Choroid plexus epithelial cell (primary cell): ENCODE results near the gene YRDC.

Source experiments
- DNase-seq: peaks from one replicate; pipeline ENCODE4 v3.0.0-alpha.2; 2010; ENCODE audit warnings: low read depth
- H3K4me3 ChIP-seq: 2 replicates; pipeline ENCODE4 v1.5.1; 2011; ENCODE audit warnings: low read depth, mild to moderate bottlenecking, control low read depth, low read length, moderate library complexity
- TF ChIP-seq, protein P1 (sequence below): conservative IDR thresholded peaks from 2 replicates; pipeline ENCODE4 v1.5.1; 2011; ENCODE audit warnings: low read depth, mild to moderate bottlenecking, control low read depth, inconsistent platforms, low read length, moderate library complexity

Gene YRDC

DNA sequence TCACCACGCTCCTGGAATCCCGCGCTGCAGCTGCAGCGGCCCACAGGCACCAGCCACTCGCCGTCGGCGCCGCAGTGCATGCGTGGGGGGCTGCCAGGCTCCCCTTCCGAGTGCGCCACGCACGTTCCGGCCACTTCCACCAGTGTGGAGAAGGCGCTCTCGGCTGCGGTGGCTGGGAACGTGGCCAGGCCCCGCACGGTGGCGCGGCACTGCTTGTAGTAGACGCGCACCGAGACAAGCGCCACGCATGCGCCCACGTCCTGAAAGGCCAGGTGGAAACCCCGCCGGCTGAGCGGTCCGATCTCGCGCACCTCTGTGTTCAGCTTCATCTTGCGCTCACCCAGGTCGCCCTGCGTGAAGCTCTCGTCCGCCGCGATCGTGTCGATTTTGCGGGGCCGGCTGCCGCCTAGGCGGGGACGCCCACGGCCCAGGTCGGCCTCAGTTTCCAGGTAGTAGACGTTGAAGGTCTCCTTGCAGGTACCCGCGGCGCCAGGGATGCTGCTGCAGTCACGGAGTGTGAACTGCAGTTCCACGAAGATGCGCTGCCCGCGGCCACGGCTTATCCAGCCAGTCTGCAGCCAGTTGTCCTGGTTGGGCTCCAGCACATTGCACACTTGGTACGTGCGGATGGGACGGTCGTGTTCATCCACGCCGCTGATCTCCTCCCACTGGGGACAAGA, 46.5 kb downstream of the YRDC start:
- TF ChIP-seq, protein P1, sequence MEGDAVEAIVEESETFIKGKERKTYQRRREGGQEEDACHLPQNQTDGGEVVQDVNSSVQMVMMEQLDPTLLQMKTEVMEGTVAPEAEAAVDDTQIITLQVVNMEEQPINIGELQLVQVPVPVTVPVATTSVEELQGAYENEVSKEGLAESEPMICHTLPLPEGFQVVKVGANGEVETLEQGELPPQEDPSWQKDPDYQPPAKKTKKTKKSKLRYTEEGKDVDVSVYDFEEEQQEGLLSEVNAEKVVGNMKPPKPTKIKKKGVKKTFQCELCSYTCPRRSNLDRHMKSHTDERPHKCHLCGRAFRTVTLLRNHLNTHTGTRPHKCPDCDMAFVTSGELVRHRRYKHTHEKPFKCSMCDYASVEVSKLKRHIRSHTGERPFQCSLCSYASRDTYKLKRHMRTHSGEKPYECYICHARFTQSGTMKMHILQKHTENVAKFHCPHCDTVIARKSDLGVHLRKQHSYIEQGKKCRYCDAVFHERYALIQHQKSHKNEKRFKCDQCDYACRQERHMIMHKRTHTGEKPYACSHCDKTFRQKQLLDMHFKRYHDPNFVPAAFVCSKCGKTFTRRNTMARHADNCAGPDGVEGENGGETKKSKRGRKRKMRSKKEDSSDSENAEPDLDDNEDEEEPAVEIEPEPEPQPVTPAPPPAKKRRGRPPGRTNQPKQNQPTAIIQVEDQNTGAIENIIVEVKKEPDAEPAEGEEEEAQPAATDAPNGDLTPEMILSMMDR: no peak
- DNase-seq: no peak
- H3K4me3 ChIP-seq: no peak overlapping the region

DNA sequence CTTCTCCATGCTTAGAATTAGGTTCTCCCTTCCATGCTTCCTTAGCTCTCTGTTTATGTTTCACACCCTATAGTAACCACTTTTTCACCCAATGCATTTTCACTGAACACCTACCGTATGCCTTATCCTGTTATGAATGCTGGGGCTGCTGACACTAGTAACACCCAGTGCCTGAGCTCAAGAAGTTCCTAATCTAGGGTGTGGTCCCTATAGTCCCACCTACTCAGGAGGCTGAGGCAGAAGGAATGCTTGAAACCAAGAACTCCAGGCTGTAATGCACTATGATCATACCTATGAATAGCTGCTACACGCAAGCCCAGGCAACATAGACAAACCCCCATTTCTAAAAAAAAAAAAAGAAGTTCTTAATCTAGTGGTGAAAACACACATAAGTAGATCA, 48.6 kb downstream of the YRDC start:
- TF ChIP-seq, protein P1: no peak
- DNase-seq: no peak
- H3K4me3 ChIP-seq: no peak overlapping the region

DNA sequence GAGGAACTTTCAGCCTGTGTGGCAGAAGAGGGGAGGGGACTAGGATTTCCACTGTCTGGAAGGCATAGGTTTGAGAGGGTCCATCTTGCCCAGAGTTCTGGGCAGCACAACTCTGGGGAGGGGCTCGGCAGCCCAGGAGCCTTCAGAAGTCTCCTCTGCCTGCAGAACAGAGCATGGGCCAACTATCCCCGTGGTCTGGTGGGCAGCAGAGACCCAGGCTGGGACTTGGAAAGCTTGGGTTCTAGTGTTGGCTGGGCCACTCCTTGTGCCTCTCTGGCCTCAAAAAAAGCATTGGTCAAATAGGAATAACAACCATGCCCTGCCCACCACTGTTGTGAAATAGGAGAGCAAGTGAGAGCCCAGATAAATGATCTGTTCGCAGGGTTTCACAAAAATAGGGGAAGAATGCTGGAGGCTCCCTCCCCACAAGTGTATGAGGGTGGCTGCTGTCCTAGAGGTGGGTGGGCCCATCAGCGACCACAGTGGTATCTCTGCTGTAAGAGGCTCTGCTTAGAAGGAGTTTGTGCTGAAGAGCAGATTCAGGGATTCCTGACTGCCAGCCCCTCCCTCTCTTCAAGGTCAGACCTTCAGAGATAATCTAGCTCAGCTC, 52.0 kb downstream of the YRDC start:
- DNase-seq: no peak
- H3K4me3 ChIP-seq: no peak overlapping the region
- TF ChIP-seq, protein P1: no peak

DNA sequence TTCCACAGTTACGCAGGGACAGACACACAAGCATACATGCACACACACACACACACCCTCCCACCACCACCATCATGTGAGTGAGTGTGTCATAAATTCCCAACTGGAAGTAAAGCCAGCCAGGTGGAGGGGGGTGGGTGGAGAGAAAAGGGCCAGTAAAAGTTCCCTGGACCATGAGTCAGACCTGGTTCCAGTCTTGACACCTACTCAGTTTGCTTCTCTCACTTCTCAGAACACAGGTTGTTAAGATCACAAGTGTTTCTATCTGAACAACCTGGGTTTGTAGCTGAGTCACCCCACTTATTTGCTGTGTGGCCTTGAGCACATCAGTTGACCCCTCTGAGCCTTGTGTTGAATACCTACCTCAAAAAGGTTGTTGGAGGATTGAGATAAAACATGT, 52.7 kb downstream of the YRDC start:
- no peak for DNase-seq
- TF ChIP-seq, protein P1: no peak
- no peak overlapping the region for H3K4me3 ChIP-seq

DNA sequence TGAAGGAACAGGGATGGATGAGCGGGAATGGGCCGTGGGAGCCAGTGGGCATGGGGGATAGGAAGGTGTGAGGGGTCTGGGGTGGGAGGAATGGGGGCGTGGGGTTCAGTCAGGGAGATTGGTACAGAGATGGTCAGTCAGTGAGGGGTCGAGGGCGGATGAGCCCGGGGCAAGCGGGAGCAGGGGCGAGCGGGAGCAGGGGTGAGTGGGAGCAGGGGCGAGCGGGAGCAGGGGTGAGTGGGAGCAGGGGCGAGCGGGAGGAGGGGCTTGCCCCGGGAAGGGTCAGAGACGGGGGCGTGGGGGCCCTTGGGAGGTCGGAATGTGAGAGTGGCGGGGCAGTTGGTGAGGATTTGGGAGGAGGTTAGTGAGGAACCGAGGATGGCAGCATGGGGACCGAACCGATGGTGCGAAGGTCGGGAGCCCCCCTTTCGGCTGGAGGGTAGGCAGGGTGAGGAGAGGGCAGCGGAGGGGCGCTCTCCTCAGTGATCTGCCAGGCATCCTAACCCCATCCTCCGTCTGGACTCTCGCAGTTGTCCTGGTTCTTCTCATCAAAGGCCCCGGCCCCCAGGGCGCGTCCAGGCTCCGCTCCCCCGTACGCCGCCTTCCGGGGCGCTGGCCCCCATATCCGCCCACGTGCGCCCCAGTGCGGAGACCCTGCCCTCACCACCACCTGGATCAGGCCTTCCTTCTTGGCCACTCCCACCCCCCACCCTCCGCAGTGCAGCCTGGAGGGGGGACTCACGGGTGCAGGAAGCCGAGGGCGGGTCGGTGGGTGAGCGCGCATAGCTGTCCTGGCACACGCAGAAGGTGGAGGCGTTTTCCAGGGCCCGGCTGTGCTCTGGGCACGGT, 54.3 kb downstream of the YRDC start:
- no peak overlapping the region for H3K4me3 ChIP-seq
- DNase-seq: no peak
- TF ChIP-seq, protein P1: no peak
